GM06990 (cell line): ENCODE data around the gene GLYATL3.

Source experiments
- DNase-seq: peaks from one replicate; pipeline ENCODE4 v3.0.0-alpha.2; 2011; ENCODE audit not compliant: insufficient read length; ENCODE audit errors: extremely low read depth
- H3K27me3 ChIP-seq: replicated peaks from 2 replicates; pipeline ENCODE4 v1.6.0; 2011; ENCODE audit warnings: low read length; ENCODE audit not compliant: control insufficient read depth, insufficient read depth
- H3K36me3 ChIP-seq: 2 replicates; pipeline ENCODE4 v1.5.1; 2011; ENCODE audit warnings: low read length; ENCODE audit not compliant: control insufficient read depth, insufficient read depth
- H3K4me3 ChIP-seq: replicated peaks from 2 replicates; pipeline ENCODE4 v1.5.1; 2011; ENCODE audit warnings: low read depth, mild to moderate bottlenecking, control low read depth, low read length
- CTCF ChIP-seq: IDR thresholded peaks from 2 replicates; pipeline ENCODE4 v1.5.1; 2011; ENCODE audit warnings: low read length, control low read depth, mild to moderate bottlenecking, inconsistent platforms; ENCODE audit not compliant: insufficient read depth, poor library complexity, severe bottlenecking

The GLYATL3 gene

GRCh38 chr6:49564552-49564951, 64.8 kb downstream of the GLYATL3 start:
- no peaks in the 10 kb centered on the region for H3K27me3 ChIP-seq
- H3K4me3 ChIP-seq: no peak overlapping the region
- DNase-seq: no peak
- no peaks in the 10 kb centered on the region for H3K36me3 ChIP-seq
- no peak for TF ChIP-seq CTCF

GRCh38 chr6:49565261-49565660, 65.5 kb downstream of the GLYATL3 start:
- DNase-seq: no peak
- H3K36me3 ChIP-seq: no peaks in the 10 kb centered on the region
- no peak for TF ChIP-seq CTCF
- no peaks in the 10 kb centered on the region for H3K27me3 ChIP-seq
- H3K4me3 ChIP-seq: no peak overlapping the region

- H3K36me3 ChIP-seq: no peaks in the 10 kb centered on the region
- H3K27me3 ChIP-seq: no peaks in the 10 kb centered on the region
- H3K4me3 ChIP-seq: no peak overlapping the region
- no peak for TF ChIP-seq CTCF
- no peak for DNase-seq
Observed at GRCh38 chr6:49565855-49566254, 66.1 kb downstream of the GLYATL3 start.

GRCh38 chr6:49570474-49571079, 70.9 kb downstream of the GLYATL3 start:
- TF ChIP-seq CTCF: peak; percentile 8
- Histone ChIP-seq H3K36me3 (no peaks in the 10 kb centered on the region), H3K4me3 (no peak overlapping the region), H3K27me3 (no peaks in the 10 kb centered on the region)
- no peak for DNase-seq

GRCh38 chr6:49576618-49577017, 76.9 kb downstream of the GLYATL3 start:
- TF ChIP-seq CTCF: no peak
- H3K36me3 ChIP-seq: no peaks in the 10 kb centered on the region
- no peak for DNase-seq
- H3K4me3 ChIP-seq: no peak overlapping the region
- no peaks in the 10 kb centered on the region for H3K27me3 ChIP-seq
